AG04450 (cell line): ENCODE measurements around the gene SINHCAF. TPM values are rescaled to one million over a fixed set of nuclear protein-coding genes. Genes with fewer than 3 reads are reported as not detected.

Experiments
- CTCF ChIA-PET: fragments of 300-600, 350-600 bp; formaldehyde crosslinking; extraction: SDS; loops from one replicate; lab custom pipeline; 2022; ENCODE audit warnings: antibody characterized with exemption, inconsistent platforms; lab: Charles Lee
- POLR2A ChIA-PET: fragments of 350-600 bp; formaldehyde crosslinking; extraction: SDS; loops from one replicate; lab custom pipeline; 2021; ENCODE audit warnings: antibody characterized with exemption, inconsistent platforms; lab: Yijun Ruan, JAX
- DNase-seq: peaks from one replicate; pipeline ENCODE4 v3.0.0-alpha.2; 2011; ENCODE audit warnings: low read depth, low spot score
- H3K27ac ChIP-seq: one replicate; pipeline ENCODE4 v1.5.1; 2012; ENCODE audit warnings: low read depth, low read length, control low read depth
- H3K27me3 ChIP-seq: one replicate; pipeline ENCODE4 v1.6.0; 2012; ENCODE audit warnings: low read length; ENCODE audit not compliant: control insufficient read depth, insufficient read depth
- H3K4me3 ChIP-seq: 2 replicates; pipeline ENCODE4 v1.5.1; 2011; ENCODE audit warnings: mild to moderate bottlenecking, low read depth, low read length, control low read depth
- H3K9me3 ChIP-seq: 2 replicates; pipeline ENCODE4 v1.5.1; 2012; ENCODE audit warnings: low read length; ENCODE audit not compliant: control insufficient read depth, insufficient read depth
- CTCF ChIP-seq: IDR thresholded peaks from 2 replicates; pipeline ENCODE4 v1.5.1; 2011; ENCODE audit warnings: low read depth, low read length, control low read depth, inconsistent platforms
- polyA plus RNA-seq: library from polyadenylated mRNA; depleted of rRNA; stranded (reverse); fragments of >200 nt; gene quantifications from 2 replicates; pipeline ENCODE4 v1.2.3, GENCODE V29; 2011

SINHCAF gene
- polyA plus RNA-seq, 1 experiment: 31.6 TPM

DNA sequence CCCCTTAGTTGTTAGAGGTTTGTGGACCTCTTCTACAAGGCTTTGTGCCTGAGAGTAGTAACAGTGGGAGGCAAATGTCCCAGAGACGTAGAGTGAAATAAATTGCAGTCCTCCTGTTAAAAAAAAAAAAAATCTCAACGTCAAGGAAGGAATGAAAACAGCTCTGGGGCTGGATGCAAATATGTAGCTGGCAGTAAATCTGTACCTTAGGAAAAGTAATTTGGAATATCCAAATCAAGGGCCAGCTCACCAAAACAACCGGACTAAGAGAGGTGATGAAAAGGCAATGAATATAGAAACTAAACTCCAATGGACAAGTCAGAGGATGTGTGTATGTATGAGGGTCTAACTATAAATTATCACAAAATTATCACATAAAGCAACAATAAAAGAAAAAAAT, 27.0 kb downstream of the SINHCAF start:
- ChIA-PET POLR2A (interaction anchor here (0.6 kb wide), 1 partner anchor 105 kb away, joined by 3 read pairs; no protein-coding TSS in a partner anchor), CTCF (interaction anchor here (2.5 kb wide), 1 partner anchor 27 kb away, joined by 18 read pairs; no protein-coding TSS in a partner anchor)
- no peaks in the 10 kb centered on the region for H3K27me3 ChIP-seq
- no peak for DNase-seq
- no peak overlapping the region for H3K4me3 ChIP-seq
- no peaks in the 10 kb centered on the region for H3K9me3 ChIP-seq
- no peak overlapping the region for H3K27ac ChIP-seq
- TF ChIP-seq CTCF: no peak

DNA sequence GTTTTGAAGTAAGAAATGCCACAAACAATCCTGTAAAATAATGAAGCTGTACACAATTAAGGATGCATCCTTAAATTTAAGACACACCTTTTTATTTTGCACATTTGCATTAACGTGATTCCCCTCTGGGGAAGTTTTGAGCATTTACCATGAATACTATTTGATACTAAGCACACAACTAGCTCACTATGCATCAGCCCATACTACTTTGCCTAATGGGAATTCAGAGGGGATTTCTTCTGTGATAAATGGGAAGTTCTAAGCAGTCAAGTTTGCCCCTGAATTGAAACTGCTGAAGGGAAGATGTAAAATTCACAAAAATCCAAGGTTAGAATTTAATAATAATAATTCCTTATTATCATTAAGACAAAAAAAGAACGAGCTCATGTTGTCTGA, 27.4 kb downstream of the SINHCAF start:
- H3K27me3 ChIP-seq: no peaks in the 10 kb centered on the region
- no peak for DNase-seq
- CTCF ChIA-PET: interaction anchor here (2.5 kb wide), 1 partner anchor 27 kb away, joined by 18 read pairs; no protein-coding TSS in a partner anchor
- no peak for TF ChIP-seq CTCF
- no peak overlapping the region for H3K4me3 ChIP-seq
- no peak overlapping the region for H3K27ac ChIP-seq
- no peaks in the 10 kb centered on the region for H3K9me3 ChIP-seq
- POLR2A ChIA-PET: interaction anchor here (0.6 kb wide), 1 partner anchor 105 kb away, joined by 3 read pairs; no protein-coding TSS in a partner anchor

- CTCF ChIA-PET: interaction anchor here (2.5 kb wide), 1 partner anchor 26 kb away, joined by 18 read pairs; no protein-coding TSS in a partner anchor
- no peaks in the 10 kb centered on the region for H3K9me3 ChIP-seq
- no peak for TF ChIP-seq CTCF
- POLR2A ChIA-PET: interaction anchor here (0.6 kb wide), 1 partner anchor 106 kb away, joined by 3 read pairs; no protein-coding TSS in a partner anchor
- no peak overlapping the region for H3K4me3 ChIP-seq
- no peak overlapping the region for H3K27ac ChIP-seq
- DNase-seq: no peak
- no peaks in the 10 kb centered on the region for H3K27me3 ChIP-seq
Measured at GRCh38 chr12:31297572-31298514, 28.1 kb downstream of the SINHCAF start.

DNA sequence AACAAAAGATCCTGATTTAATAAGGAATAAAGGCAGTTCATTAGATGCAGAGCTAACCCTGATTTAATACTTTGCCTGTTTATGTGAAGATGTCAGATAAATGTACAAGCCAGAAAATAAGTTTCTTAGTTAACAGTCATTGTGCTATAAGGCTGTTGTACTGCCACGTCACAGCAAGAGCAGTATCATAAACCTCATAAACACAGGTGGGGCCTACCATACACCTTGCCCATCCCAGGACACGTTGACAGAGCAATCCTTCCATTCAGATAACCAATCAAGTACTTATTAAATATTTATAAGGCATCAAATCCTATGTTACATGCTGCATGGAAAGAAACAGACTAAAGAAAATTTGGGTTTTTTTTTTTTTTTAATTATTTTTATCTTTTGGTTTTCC, 36.5 kb downstream of the SINHCAF start:
- Histone ChIP-seq H3K27ac (no peak overlapping the region), H3K4me3 (no peak overlapping the region), H3K9me3 (no peaks in the 10 kb centered on the region), H3K27me3 (no peaks in the 10 kb centered on the region)
- ChIA-PET POLR2A (no interaction called here), CTCF (interaction anchor here (6.9 kb wide), 1 partner anchor 17 kb away, joined by 60 read pairs; no protein-coding TSS in a partner anchor)
- TF ChIP-seq CTCF: no peak
- DNase-seq: no peak

GRCh38 chr12:31288381-31288780, 37.6 kb downstream of the SINHCAF start:
- TF ChIP-seq CTCF: no peak
- Histone ChIP-seq H3K9me3 (no peaks in the 10 kb centered on the region), H3K4me3 (no peak overlapping the region), H3K27ac (no peak overlapping the region), H3K27me3 (no peaks in the 10 kb centered on the region)
- CTCF ChIA-PET: interaction anchor here (1.1 to 6.9 kb wide), 2 partner anchors 16 kb away, joined by 5 to 60 read pairs; no protein-coding TSS in a partner anchor
- POLR2A ChIA-PET: no interaction called here
- DNase-seq: no peak
